NB4 (cell line): Measurements from ENCODE around the gene PGM1.

Source experiments
- DNase-seq: peaks from one replicate; pipeline ENCODE4 v3.0.0; 2010; ENCODE audit warnings: low read depth
- H3K4me3 ChIP-seq: one replicate; pipeline ENCODE4 v1.5.1; 2011; ENCODE audit warnings: mild to moderate bottlenecking, low read depth, low read length, moderate library complexity
- MYC ChIP-seq: IDR thresholded peaks from 2 replicates; pipeline ENCODE4 v1.6.1; 2011; ENCODE audit warnings: low read depth, low read length
- POLR2A ChIP-seq: IDR thresholded peaks from 2 replicates; pipeline ENCODE4 v1.6.1; 2011; ENCODE audit warnings: mild to moderate bottlenecking; ENCODE audit not compliant: insufficient read length; ENCODE audit errors: extremely low read depth
- TF ChIP-seq, protein P1 (sequence below): IDR thresholded peaks from one replicate; pipeline ENCODE4 v1.5.1; 2012; ENCODE audit warnings: low read depth, low read length
- TF ChIP-seq, protein P2 (sequence below): IDR thresholded peaks from 2 replicates; pipeline ENCODE4 v1.6.1; 2011; ENCODE audit warnings: low read depth, low read length

The PGM1 gene

DNA sequence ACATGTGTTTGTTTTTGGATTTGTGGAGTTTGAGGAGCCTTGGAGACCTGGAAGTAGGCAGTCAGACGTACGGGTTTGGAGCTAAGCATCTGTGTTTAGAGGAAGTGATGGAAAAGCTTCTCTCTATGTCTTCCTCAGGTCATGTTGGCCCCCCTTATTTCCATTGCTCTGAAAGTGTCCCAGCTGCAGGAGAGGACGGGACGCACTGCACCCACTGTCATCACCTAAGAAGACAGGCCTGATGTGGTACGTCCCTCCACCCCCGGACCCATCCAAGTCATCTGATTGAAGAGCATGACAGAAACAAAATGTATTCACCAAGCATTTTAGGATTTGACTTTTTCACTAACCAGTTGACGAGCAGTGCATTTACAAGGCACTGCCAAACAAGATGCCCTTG is 66.2 kb downstream of the PGM1 start:
- no peak overlapping the region for H3K4me3 ChIP-seq
- TF ChIP-seq, protein P1, sequence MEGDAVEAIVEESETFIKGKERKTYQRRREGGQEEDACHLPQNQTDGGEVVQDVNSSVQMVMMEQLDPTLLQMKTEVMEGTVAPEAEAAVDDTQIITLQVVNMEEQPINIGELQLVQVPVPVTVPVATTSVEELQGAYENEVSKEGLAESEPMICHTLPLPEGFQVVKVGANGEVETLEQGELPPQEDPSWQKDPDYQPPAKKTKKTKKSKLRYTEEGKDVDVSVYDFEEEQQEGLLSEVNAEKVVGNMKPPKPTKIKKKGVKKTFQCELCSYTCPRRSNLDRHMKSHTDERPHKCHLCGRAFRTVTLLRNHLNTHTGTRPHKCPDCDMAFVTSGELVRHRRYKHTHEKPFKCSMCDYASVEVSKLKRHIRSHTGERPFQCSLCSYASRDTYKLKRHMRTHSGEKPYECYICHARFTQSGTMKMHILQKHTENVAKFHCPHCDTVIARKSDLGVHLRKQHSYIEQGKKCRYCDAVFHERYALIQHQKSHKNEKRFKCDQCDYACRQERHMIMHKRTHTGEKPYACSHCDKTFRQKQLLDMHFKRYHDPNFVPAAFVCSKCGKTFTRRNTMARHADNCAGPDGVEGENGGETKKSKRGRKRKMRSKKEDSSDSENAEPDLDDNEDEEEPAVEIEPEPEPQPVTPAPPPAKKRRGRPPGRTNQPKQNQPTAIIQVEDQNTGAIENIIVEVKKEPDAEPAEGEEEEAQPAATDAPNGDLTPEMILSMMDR = no peak
- no peak for TF ChIP-seq POLR2A
- TF ChIP-seq, protein P2, sequence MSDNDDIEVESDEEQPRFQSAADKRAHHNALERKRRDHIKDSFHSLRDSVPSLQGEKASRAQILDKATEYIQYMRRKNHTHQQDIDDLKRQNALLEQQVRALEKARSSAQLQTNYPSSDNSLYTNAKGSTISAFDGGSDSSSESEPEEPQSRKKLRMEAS = no peak
- TF ChIP-seq MYC = no peak
- no peak for DNase-seq

DNA sequence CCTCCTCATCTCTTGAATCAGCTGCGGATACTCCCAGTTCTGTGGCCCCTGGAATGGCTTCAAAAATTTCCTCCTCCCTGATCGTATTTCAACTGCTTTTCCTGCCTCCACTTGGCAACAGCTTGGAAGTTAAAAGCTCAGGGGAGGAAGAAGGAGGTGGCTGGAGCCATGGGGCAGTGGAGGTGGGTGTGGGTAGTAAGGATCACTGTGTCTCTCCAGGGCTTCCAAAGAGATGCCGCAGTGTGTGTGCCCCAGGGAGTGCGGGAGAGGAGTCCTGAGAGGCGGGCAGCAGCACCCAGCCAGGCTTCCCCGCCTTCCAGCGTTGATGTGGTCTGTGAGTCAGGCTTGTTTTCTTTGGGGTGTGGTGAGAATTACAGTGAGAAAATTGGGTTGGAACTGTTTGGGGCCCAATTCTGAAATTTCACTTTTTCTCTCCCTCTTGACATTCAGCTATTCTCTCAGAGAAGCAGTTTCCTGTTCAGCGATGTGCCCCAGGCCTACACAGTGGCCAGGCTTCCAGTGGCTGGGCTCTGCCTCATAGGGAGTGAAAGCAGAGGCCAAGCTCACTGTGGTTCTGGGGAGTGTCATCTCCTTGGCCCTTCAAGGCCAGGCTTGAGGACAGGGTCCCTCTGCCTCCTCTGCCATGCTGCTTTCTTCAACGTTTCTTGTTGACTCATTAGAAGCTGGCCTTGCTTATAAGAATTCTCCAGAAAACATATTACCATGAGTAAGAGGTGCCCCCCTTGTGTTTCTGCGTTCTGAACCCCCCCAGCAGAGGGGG is 69.0 kb downstream of the PGM1 start:
- DNase-seq = no peak
- TF ChIP-seq, protein P1 = no peak
- TF ChIP-seq, protein P2 = no peak
- no peak for TF ChIP-seq MYC
- TF ChIP-seq POLR2A = no peak
- H3K4me3 ChIP-seq = no peak overlapping the region

DNA sequence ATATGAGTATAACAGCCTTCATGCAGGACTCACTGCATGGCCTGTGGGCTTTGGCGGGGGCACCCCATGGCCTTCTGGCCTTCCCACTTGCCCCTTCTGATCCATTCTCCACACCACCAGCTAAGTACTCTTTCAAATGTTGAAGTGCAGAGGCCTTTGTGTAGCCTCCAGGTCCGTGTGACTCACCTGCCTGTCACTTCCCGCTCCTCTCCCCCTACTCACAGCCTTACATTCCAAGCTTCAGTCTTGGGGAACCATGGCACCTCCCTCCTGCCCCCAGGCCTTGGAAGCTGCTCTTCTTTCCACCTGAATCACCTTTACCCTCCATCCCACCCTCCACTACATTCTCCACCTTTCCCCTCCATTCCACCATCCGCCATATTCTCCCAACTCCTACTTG is 69.6 kb downstream of the PGM1 start:
- no peak overlapping the region for H3K4me3 ChIP-seq
- DNase-seq = no peak
- TF ChIP-seq, protein P1 = no peak
- TF ChIP-seq, protein P2 = no peak
- TF ChIP-seq POLR2A (no peak), MYC (no peak)

DNA sequence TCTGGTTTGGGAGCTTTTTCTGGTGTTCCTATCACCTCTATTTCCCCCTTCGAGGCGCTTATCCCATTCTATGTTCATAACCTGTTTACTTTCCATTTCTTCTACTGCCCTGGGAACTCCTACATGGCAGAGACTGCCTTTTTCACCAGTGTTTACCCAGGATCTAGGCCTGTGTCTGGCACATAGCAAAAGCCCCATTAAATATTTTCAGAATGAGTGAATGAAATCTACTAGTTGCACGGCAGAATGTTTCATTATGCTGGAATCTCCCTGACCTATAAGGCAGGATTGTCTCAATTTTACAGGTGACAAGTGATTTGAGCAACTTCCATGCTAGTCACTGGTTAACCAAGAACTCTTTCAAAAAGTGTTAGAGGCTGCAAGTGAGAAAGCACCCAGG is 70.1 kb downstream of the PGM1 start:
- TF ChIP-seq, protein P1 = no peak
- TF ChIP-seq, protein P2 = no peak
- TF ChIP-seq MYC = no peak
- no peak for TF ChIP-seq POLR2A
- H3K4me3 ChIP-seq = no peak overlapping the region
- no peak for DNase-seq

DNA sequence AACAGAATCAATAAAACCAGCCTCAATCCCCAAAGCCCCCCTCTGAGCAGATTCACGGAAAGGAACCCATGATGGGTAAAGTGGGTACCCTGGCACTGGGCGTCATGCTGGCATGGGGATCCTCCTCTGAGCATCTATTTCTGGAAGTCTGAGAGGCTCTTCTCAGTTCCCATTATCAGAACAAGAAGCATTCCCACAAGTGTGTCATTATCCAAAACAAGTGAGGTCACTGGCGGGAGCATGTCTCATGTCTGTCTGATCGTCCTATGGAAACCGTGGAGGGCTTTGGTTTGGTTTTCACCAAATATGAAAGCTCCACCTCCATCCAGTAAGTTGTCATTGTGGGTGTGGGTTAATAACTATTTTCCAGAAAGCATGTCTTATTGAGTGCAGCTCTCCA is 70.7 kb downstream of the PGM1 start:
- no peak for DNase-seq
- H3K4me3 ChIP-seq = no peak overlapping the region

More for the DNA sequence above, 70.7 kb downstream of the PGM1 start:
- TF ChIP-seq POLR2A = no peak
- TF ChIP-seq, protein P1 = no peak
- TF ChIP-seq, protein P2 = no peak
- no peak for TF ChIP-seq MYC
